A375 (cell line): ENCODE results near the gene DAGLA. TPM values are rescaled to one million over a fixed set of nuclear protein-coding genes. Genes with fewer than 3 reads are reported as not detected.

ENCODE experiments used
- total RNA-seq: library from RNA; depleted of rRNA; stranded (reverse); fragments of >200 nt; shearing (Covaris generic); gene quantifications from 2 replicates; pipeline ENCODE4 v1.2.3, GENCODE V29; 2014; rRNA removed

Gene DAGLA, protein sequence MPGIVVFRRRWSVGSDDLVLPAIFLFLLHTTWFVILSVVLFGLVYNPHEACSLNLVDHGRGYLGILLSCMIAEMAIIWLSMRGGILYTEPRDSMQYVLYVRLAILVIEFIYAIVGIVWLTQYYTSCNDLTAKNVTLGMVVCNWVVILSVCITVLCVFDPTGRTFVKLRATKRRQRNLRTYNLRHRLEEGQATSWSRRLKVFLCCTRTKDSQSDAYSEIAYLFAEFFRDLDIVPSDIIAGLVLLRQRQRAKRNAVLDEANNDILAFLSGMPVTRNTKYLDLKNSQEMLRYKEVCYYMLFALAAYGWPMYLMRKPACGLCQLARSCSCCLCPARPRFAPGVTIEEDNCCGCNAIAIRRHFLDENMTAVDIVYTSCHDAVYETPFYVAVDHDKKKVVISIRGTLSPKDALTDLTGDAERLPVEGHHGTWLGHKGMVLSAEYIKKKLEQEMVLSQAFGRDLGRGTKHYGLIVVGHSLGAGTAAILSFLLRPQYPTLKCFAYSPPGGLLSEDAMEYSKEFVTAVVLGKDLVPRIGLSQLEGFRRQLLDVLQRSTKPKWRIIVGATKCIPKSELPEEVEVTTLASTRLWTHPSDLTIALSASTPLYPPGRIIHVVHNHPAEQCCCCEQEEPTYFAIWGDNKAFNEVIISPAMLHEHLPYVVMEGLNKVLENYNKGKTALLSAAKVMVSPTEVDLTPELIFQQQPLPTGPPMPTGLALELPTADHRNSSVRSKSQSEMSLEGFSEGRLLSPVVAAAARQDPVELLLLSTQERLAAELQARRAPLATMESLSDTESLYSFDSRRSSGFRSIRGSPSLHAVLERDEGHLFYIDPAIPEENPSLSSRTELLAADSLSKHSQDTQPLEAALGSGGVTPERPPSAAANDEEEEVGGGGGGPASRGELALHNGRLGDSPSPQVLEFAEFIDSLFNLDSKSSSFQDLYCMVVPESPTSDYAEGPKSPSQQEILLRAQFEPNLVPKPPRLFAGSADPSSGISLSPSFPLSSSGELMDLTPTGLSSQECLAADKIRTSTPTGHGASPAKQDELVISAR
- total RNA-seq, result 2.7 and 3.8 TPM in 2 replicates

GRCh38 chr11:61679893-61680621 lies at the start of gene DAGLA:
DAGLA (plus strand) TSS chr11:61680391; CDS start chr11:61720156, 39,765 bp downstream.

GRCh38 chr11:61752117-61752924 lies 72.1 kb downstream of the DAGLA start, which contains the start of gene MYRF:
MYRF (plus strand) TSS chr11:61752636; CDS start chr11:61752745, 109 bp downstream.

GRCh38 chr11:61792310-61793082 lies 112.3 kb downstream of the DAGLA start, which contains the start of the genes FEN1 and TMEM258:
FEN1 (plus strand) TSS chr11:61792911; CDS start chr11:61795362, 2,451 bp downstream.
TMEM258 (minus strand) TSS chr11:61792599; CDS start chr11:61792558, 41 bp downstream.

Other genes with a start within 250 kb of the DAGLA start
- gene LRRC10B, start 171.6 kb upstream of the DAGLA start, total RNA-seq, result not detected in 2 replicates
- 0.45 and 1.2 TPM in 2 replicates for gene SYT7, start 99.3 kb upstream of the DAGLA start, total RNA-seq
- 3.1 and 4.8 TPM in 2 replicates for gene MYRF, start 72.2 kb downstream of the DAGLA start, total RNA-seq
- 99.8 and 137 TPM in 2 replicates for gene TMEM258, start 112.2 kb downstream of the DAGLA start, total RNA-seq
- gene FEN1, start 112.5 kb downstream of the DAGLA start, total RNA-seq, result 112 and 115 TPM in 2 replicates
- gene FADS1, start 136.6 kb downstream of the DAGLA start, total RNA-seq, result 96.9 and 104 TPM in 2 replicates
- gene FADS2, start 147.9 kb downstream of the DAGLA start, total RNA-seq, result 10.9 and 13.8 TPM in 2 replicates
- 74.2 and 81.4 TPM in 2 replicates for gene FADS3, start 211.2 kb downstream of the DAGLA start, total RNA-seq
- 2.8 and 3.7 TPM in 2 replicates for gene RAB3IL1, start 237.2 kb downstream of the DAGLA start, total RNA-seq